ENCODE measurements around the gene SMIM11.

- no peak for TF ChIP-seq EZH2 (IDR thresholded peaks at IDR 0.05; ENCODE audit: low read depth, low read length, severe bottlenecking)
- no peak for TF ChIP-seq CTCF (IDR thresholded peaks at IDR 0.05; ENCODE audit: control extremely low read depth in 1 of 3, insufficient read depth in 1 of 3, low read depth in 1 of 3, low read length in 3 of 3)
- TF ChIP-seq CBX8 (IDR thresholded peaks at IDR 0.05; ENCODE audit: borderline replicate concordance, low read depth, low read length) = no peak
- no peak for TF ChIP-seq CEBPB (IDR thresholded peaks at IDR 0.05; ENCODE audit: low read depth, low read length)
- TF ChIP-seq RFX5 (IDR thresholded peaks at IDR 0.05; ENCODE audit: borderline replicate concordance, low read depth, low read length) = no peak
- TF ChIP-seq YY1 (IDR thresholded peaks at IDR 0.05; ENCODE audit: low read depth, low read length) = no peak
- TF ChIP-seq GABPA (IDR thresholded peaks at IDR 0.05; ENCODE audit: borderline replicate concordance, insufficient read depth, low read length) = no peak
- no peak for TF ChIP-seq POLR2A (IDR thresholded peaks at IDR 0.05; ENCODE audit: control extremely low read depth in 1 of 2, low read depth in 2 of 2, low read length in 2 of 2)
- no peak for TF ChIP-seq MAFK (IDR thresholded peaks at IDR 0.05; ENCODE audit: low read depth, low read length)
- no peak for TF ChIP-seq CREB1 (IDR thresholded peaks at IDR 0.05)
- TF ChIP-seq TAF1 (IDR thresholded peaks at IDR 0.05; ENCODE audit: low read depth, low read length) = no peak
- no peak for TF ChIP-seq GTF2F1 (IDR thresholded peaks at IDR 0.05; ENCODE audit: borderline replicate concordance, low read depth, low read length)
- TF ChIP-seq SIN3A (conservative IDR thresholded peaks at IDR 0.05 in 1 of 2, IDR thresholded peaks at IDR 0.05 in 1 of 2; ENCODE audit: low read depth in 1 of 2, low read length in 2 of 2) = no peak
These were observed 19.7 kb upstream of the SMIM11 start for GRCh38 chr21:34355570-34355969.

Data from H1 (cell line).